Stomach (tissue), 9 donors: ENCODE results near the gene ULK1. TPM values are rescaled to one million over a fixed set of nuclear protein-coding genes. Genes with fewer than 3 reads are reported as not detected.

ENCODE experiments used
- DNase-seq, 2 donors: peaks; one replicate each; pipeline versions ENCODE4 v3.0.0 to v3.0.0-alpha.2; 2013 to 2019
- H3K27ac ChIP-seq, 5 donors: fragments of 200-600 bp in 4 of 5; sonication (generic) in 4 of 5; one replicate each; pipeline ENCODE4 v1.5.1; 2013 to 2019; ENCODE audit warnings: mild to moderate bottlenecking in 1 of 5, moderate library complexity in 1 of 5
- H3K27me3 ChIP-seq, 3 donors: fragments of 200-600 bp; sonication (generic); one replicate each; pipeline ENCODE4 v1.5.1; 2017 to 2019; ENCODE audit warnings: mixed run types in 1 of 3
- H3K36me3 ChIP-seq, 4 donors: fragments of 200-600 bp; sonication (generic); 1 replicate in 3 of 4; 2 replicates in 1 of 4; pipeline ENCODE4 v1.5.1; 2016 to 2019
- H3K4me1 ChIP-seq, 4 donors: fragments of 200-600 bp; sonication (generic); one replicate each; pipeline ENCODE4 v1.5.1; 2016 to 2019
- H3K4me3 ChIP-seq, 4 donors: fragments of 200-600 bp; sonication (generic) in 3 of 4; one replicate each; pipeline ENCODE4 v1.5.1; 2016 to 2019; ENCODE audit warnings: mild to moderate bottlenecking in 1 of 4
- H3K9me3 ChIP-seq, 4 donors: fragments of 200-600 bp; sonication (generic); one replicate each; pipeline ENCODE4 v1.5.1; 2016 to 2019
- CTCF ChIP-seq, 7 experiments: fragments of 450-650 bp in 4 of 7; fragments of 200-600 bp in 3 of 7; sonication (generic) in 3 of 7; IDR thresholded peaks; one replicate each; pipeline ENCODE4 v1.5.1; 2016 to 2019; ENCODE audit warnings: antibody characterized with exemption in 7 of 7, control low read depth in 2 of 7, mild to moderate bottlenecking in 1 of 7
- EP300 ChIP-seq: sonication (generic); formaldehyde crosslinking; IDR thresholded peaks from one replicate; pipeline ENCODE4 v1.6.1; 2017; ENCODE audit warnings: antibody characterized with exemption
- POLR2A ChIP-seq, 4 donors: fragments of 450-650 bp; IDR thresholded peaks; one replicate each; pipeline ENCODE4 v1.6.1; 2016; ENCODE audit warnings: antibody characterized with exemption in 4 of 4, control low read depth in 2 of 4, mild to moderate bottlenecking in 1 of 4, moderate library complexity in 1 of 4
- POLR2AphosphoS5 ChIP-seq, 3 donors: sonication (generic); formaldehyde crosslinking; IDR thresholded peaks; one replicate each; pipeline ENCODE4 v1.6.1; 2016; ENCODE audit warnings: antibody characterized with exemption in 3 of 3
- WGBS, 5 donors: extraction: QIAGEN DNeasy Blood & Tissue Kit in 3 of 5; methylation state at CpG; one replicate each; pipeline versions ENCODE4 v1.1.5 to v1.1.7; 2013 to 2018; 5-methylcytosine and 5-hydroxymethylcytosine counted together
- intact Hi-C: fragments of 100-400 bp; cut with DNase I; formaldehyde crosslinking; loops from one replicate; pipeline ENCODE4 v1.15.1; 2023; ENCODE audit warnings: low total_unique reads
- polyA plus RNA-seq, 3 donors: library from polyadenylated mRNA; stranded (reverse); fragments of 200-250 nt; gene quantifications; one replicate each; pipeline ENCODE4 v1.2.3, GENCODE V29; 2013
- total RNA-seq, 5 donors: library from RNA; depleted of rRNA; stranded (reverse); fragments of >200 nt; gene quantifications; one replicate each; pipeline versions ENCODE4 v1.1.0 to v1.2.3, GENCODE V29; 2014 to 2016
- donor health status: healthy with polysubstance abuse.
- donor health status: Bipolar disorder and iron deficiency.
- donor health status: healthy.

Gene ULK1
- total and polyA plus RNA-seq, 8 donors, result 10.2 to 45.1 (median 18.3) TPM

- H3K36me3 ChIP-seq, result peaks cover 79 to 100% (median 99%) of the 10 kb centered on the region in 4 donors
- H3K4me3 ChIP-seq, result no peak overlapping the region
- intact Hi-C loops, result no loop called here
- H3K27ac ChIP-seq, result peak overlapping the region in 1 of 5 donors; percentile 7
- H3K27me3 ChIP-seq, result no peaks in the 10 kb centered on the region
- 86 to 95% (median 93%) methylated on average over 6 to 17 of the region's 17 CpGs for WGBS, 5 donors
- no peaks in the 10 kb centered on the region for H3K9me3 ChIP-seq
- no peak for DNase-seq
- TF ChIP-seq POLR2A (IDR thresholded peaks at IDR 0.05), result no peak
- no peak for TF ChIP-seq EP300
- TF ChIP-seq POLR2AphosphoS5 (IDR thresholded peaks at IDR 0.05), result no peak
- TF ChIP-seq CTCF (IDR thresholded peaks at IDR 0.05), result no peak
- H3K4me1 ChIP-seq, result peaks cover 9 to 20% (median 14%) of the 10 kb centered on the region in 4 donors
Measured at GRCh38 chr12:131911028-131911650, 16.7 kb downstream of the ULK1 start.

- 80 to 92% (median 87%) methylated on average over 10 to 22 of the region's 22 CpGs for WGBS, 5 donors
- H3K4me3 ChIP-seq, result no peak overlapping the region
- no peak for DNase-seq
- H3K36me3 ChIP-seq, result peaks cover 86 to 100% (median 99%) of the 10 kb centered on the region in 4 donors
- H3K9me3 ChIP-seq, result no peaks in the 10 kb centered on the region
- TF ChIP-seq CTCF (IDR thresholded peaks at IDR 0.05) (no peak), POLR2A (IDR thresholded peaks at IDR 0.05) (no peak), POLR2AphosphoS5 (IDR thresholded peaks at IDR 0.05) (no peak), EP300 (no peak)
- H3K27me3 ChIP-seq, result no peaks in the 10 kb centered on the region
- peaks cover 9 to 20% (median 14%) of the 10 kb centered on the region in 4 donors for H3K4me1 ChIP-seq
- H3K27ac ChIP-seq, result peak overlapping the region in 3 of 5 donors; percentile 46 to 54 (median 49)
- intact Hi-C loops, result no loop called here
Measured at GRCh38 chr12:131911851-131912477, 17.5 kb downstream of the ULK1 start.

- TF ChIP-seq POLR2AphosphoS5 (IDR thresholded peaks at IDR 0.05) (peak in 1 of 3 donors; percentile 65), CTCF (IDR thresholded peaks at IDR 0.05) (no peak)
- peaks cover 9 to 20% (median 14%) of the 10 kb centered on the region in 4 donors for H3K4me1 ChIP-seq
- H3K27ac ChIP-seq, result peak overlapping the region in 3 of 5 donors; percentile 46 to 54 (median 49)
- 49 to 73% (median 64%) methylated on average over 12 to 20 of the region's 20 CpGs for WGBS, 5 donors
- no peak overlapping the region for H3K4me3 ChIP-seq
- DNase-seq, result peak; percentile 56 to 64
- peaks cover 91 to 98% (median 98%) of the 10 kb centered on the region in 4 donors for H3K36me3 ChIP-seq
- no peaks in the 10 kb centered on the region for H3K27me3 ChIP-seq
- H3K9me3 ChIP-seq, result no peaks in the 10 kb centered on the region
- intact Hi-C loops, result no loop called here
Measured at GRCh38 chr12:131912518-131913274, 18.3 kb downstream of the ULK1 start.

GRCh38 chr12:131913666-131914065 is 19.2 kb downstream of the ULK1 start:
- intact Hi-C loops, result no loop called here
- Histone ChIP-seq H3K4me1 (peaks cover 9 to 20% (median 14%) of the 10 kb centered on the region in 4 donors), H3K27ac (no peak overlapping the region), H3K4me3 (no peak overlapping the region), H3K27me3 (no peaks in the 10 kb centered on the region), H3K9me3 (no peaks in the 10 kb centered on the region), H3K36me3 (peaks cover 87 to 97% (median 96%) of the 10 kb centered on the region in 4 donors)
- no peak for DNase-seq
- 89 to 97% (median 90%) methylated on average over 8 of the region's 8 CpGs for WGBS, 5 donors
- TF ChIP-seq POLR2AphosphoS5 (IDR thresholded peaks at IDR 0.05) (no peak), EP300 (no peak), POLR2A (IDR thresholded peaks at IDR 0.05) (no peak), CTCF (IDR thresholded peaks at IDR 0.05) (no peak)
